HCT116 (cell line): ENCODE data around the gene ATP8B3. TPM values are rescaled to one million over a fixed set of nuclear protein-coding genes. Genes with fewer than 3 reads are reported as not detected.

Experiments
- ATAC-seq: fragments of 200-7000 bp; cut with Tn5 transposase; 2 replicates; pipeline ENCODE4 v1.9.1; 2020; ENCODE audit warnings: mild to moderate bottlenecking, moderate library complexity
- BruUV-seq: library from RNA; stranded (reverse); fragments of 400-500 nt; replicated peaks from 2 replicates; lab custom pipeline; 2021; lab: Mats Ljungman, UMichigan
- CTCF ChIA-PET: fragments of 300-600 bp; sonication (Branson Sonifier 250); formaldehyde crosslinking; loops from one replicate; lab custom pipeline; 2021; ENCODE audit warnings: antibody characterized with exemption; lab: Charles Lee
- POLR2A ChIA-PET: fragments of 300-600, 350-600 bp; sonication (Branson Sonifier 250); formaldehyde crosslinking; loops from one replicate; lab custom pipeline; 2021; ENCODE audit warnings: antibody characterized with exemption; lab: Charles Lee
- RAD21 ChIA-PET, 2 experiments: fragments of 300-600 bp; sonication (Branson Sonifier 250); formaldehyde crosslinking; loops; one replicate each; lab custom pipeline; 2023; ENCODE audit warnings: low total read pairs in 2 of 2; ENCODE audit not compliant: uncharacterized antibody in 2 of 2, unreplicated experiment in 2 of 2, low non-redundant PET in 1 of 2; lab: Charles Lee
- DNase-seq: peaks from one replicate; pipeline ENCODE4 v3.0.0-alpha.2; 2010; ENCODE audit warnings: low read depth, low spot score
- H2AFZ ChIP-seq: fragments of 200-600 bp; shearing (Covaris generic), sonication (generic); 2 replicates; pipeline ENCODE4 v1.6.1; 2017; ENCODE audit warnings: low read depth, mixed run types, mixed read lengths, antibody characterized with exemption, low read length; ENCODE audit not compliant: poor library complexity, severe bottlenecking
- H3K27ac ChIP-seq: 2 replicates; pipeline ENCODE4 v1.5.1; 2012; ENCODE audit warnings: low read depth, low read length
- H3K27me3 ChIP-seq: fragments of 200-600 bp; sonication (generic); 2 replicates; pipeline ENCODE4 v1.6.1; 2016; ENCODE audit warnings: mixed run types, low read length, mixed read lengths; ENCODE audit not compliant: insufficient read depth
- H3K36me3 ChIP-seq, 2 experiments: fragments of 200-500 bp in 1 of 2; fragments of 200-600 bp in 1 of 2; sonication (Bioruptor generic) in 1 of 2; sonication (generic) in 1 of 2; 2 replicates each; pipeline versions ENCODE4 v1.5.1 to v1.6.1; 2014 to 2016; ENCODE audit warnings: low read length in 2 of 2, inconsistent platforms in 1 of 2, mixed read lengths in 1 of 2, mixed run types in 1 of 2; ENCODE audit not compliant: insufficient read depth in 2 of 2, control insufficient read depth in 1 of 2
- H3K4me1 ChIP-seq, 2 experiments: fragments of 200-600 bp in 1 of 2; sonication (generic) in 1 of 2; 2 replicates each; pipeline versions ENCODE4 v1.5.1 to v1.6.1; 2012 to 2017; ENCODE audit warnings: low read length in 2 of 2, inconsistent platforms in 1 of 2, mild to moderate bottlenecking in 1 of 2, mixed read lengths in 1 of 2, mixed run types in 1 of 2, moderate library complexity in 1 of 2; ENCODE audit not compliant: insufficient read depth in 2 of 2, control insufficient read depth in 1 of 2
- H3K4me2 ChIP-seq: fragments of 200-600 bp; sonication (generic); 2 replicates; pipeline ENCODE4 v1.6.1; 2017; ENCODE audit warnings: mixed run types, low read length, mixed read lengths
- H3K4me3 ChIP-seq, 2 experiments: fragments of 200-600 bp in 1 of 2; sonication (generic) in 1 of 2; replicated peaks in 1 of 2; 2 replicates each; pipeline ENCODE4 v1.5.1; 2011 to 2016; ENCODE audit warnings: low read length in 2 of 2, control low read depth in 1 of 2, low read depth in 1 of 2, mild to moderate bottlenecking in 1 of 2, mixed read lengths in 1 of 2, mixed run types in 1 of 2
- H3K79me2 ChIP-seq: fragments of 200-600 bp; sonication (generic); 2 replicates; pipeline ENCODE4 v1.6.1; 2017; ENCODE audit warnings: mild to moderate bottlenecking, mixed run types, low read length, moderate library complexity, mixed read lengths; ENCODE audit not compliant: insufficient read depth
- H3K9ac ChIP-seq: fragments of 200-600 bp; sonication (generic); 2 replicates; pipeline ENCODE4 v1.6.1; 2016; ENCODE audit warnings: low read length, mixed read lengths
- H3K9me2 ChIP-seq: fragments of 200-600 bp; sonication (generic), shearing (Covaris generic); 2 replicates; pipeline ENCODE4 v1.6.1; 2017; ENCODE audit warnings: mixed run types, mild to moderate bottlenecking, moderate library complexity; ENCODE audit not compliant: insufficient read depth
- H3K9me3 ChIP-seq, 2 experiments: fragments of 200-500 bp in 1 of 2; fragments of 200-600 bp in 1 of 2; sonication (Bioruptor generic) in 1 of 2; sonication (generic) in 1 of 2; 2 replicates each; pipeline ENCODE4 v1.6.1; 2014 to 2017; ENCODE audit warnings: low read length in 2 of 2, mixed read lengths in 2 of 2, inconsistent platforms in 1 of 2, low read depth in 1 of 2, mild to moderate bottlenecking in 1 of 2, mixed run types in 1 of 2, moderate library complexity in 1 of 2; ENCODE audit not compliant: control insufficient read depth in 1 of 2, insufficient read depth in 1 of 2
- H4K20me1 ChIP-seq: fragments of 200-600 bp; sonication (generic), shearing (Covaris generic); 2 replicates; pipeline ENCODE4 v1.6.1; 2017; ENCODE audit warnings: mixed run types, mild to moderate bottlenecking, moderate library complexity; ENCODE audit not compliant: insufficient read depth
- CEBPB ChIP-seq: IDR thresholded peaks from 2 replicates; pipeline ENCODE4 v1.6.1; 2012; ENCODE audit warnings: low read depth
- ELF1 ChIP-seq: IDR thresholded peaks from 2 replicates; pipeline ENCODE4 v1.6.1; 2012; ENCODE audit warnings: low read depth, borderline replicate concordance
- EZH2phosphoT487 ChIP-seq: fragments of 200-600 bp; IDR thresholded peaks from 2 replicates; pipeline ENCODE4 v1.6.1; 2018; ENCODE audit warnings: antibody characterized with exemption, borderline replicate concordance
- FOSL1 ChIP-seq: IDR thresholded peaks from 2 replicates; pipeline ENCODE4 v1.6.1; 2012; ENCODE audit warnings: low read depth
- JUND ChIP-seq: IDR thresholded peaks from 2 replicates; pipeline ENCODE4 v1.6.1; 2012
- intact Hi-C: fragments of 100-400 bp; cut with micrococcal nuclease; formaldehyde crosslinking; loops from 2 replicates; pipeline ENCODE4 v1.10.0; 2022
- total RNA-seq: library from RNA; stranded (reverse); gene quantifications from one replicate; pipeline ENCODE4 v1.2.1, GENCODE V29; 2021; ENCODE audit not compliant: unreplicated experiment
- TF ChIP-seq, protein P1 (sequence below): IDR thresholded peaks from 2 replicates; pipeline ENCODE4 v1.6.1; 2011; ENCODE audit warnings: mild to moderate bottlenecking, low read length, moderate library complexity; ENCODE audit not compliant: insufficient replicate concordance; ENCODE audit errors: extremely low read depth
- TF ChIP-seq, protein P2 (sequence below), 3 experiments: fragments of 200-600 bp in 1 of 3; sonication (generic) in 1 of 3; IDR thresholded peaks in 2 of 3; conservative IDR thresholded peaks in 1 of 3; 2 replicates each; pipeline ENCODE4 v1.5.1; 2012 to 2017; ENCODE audit warnings: low read depth in 2 of 3, low read length in 2 of 3, antibody characterized with exemption in 1 of 3, borderline replicate concordance in 1 of 3, control low read depth in 1 of 3, mild to moderate bottlenecking in 1 of 3, mixed read lengths in 1 of 3, mixed run types in 1 of 3, moderate library complexity in 1 of 3; ENCODE audit not compliant: insufficient read depth in 1 of 3
- TF ChIP-seq, protein P3 (sequence below): IDR thresholded peaks from 2 replicates; pipeline ENCODE4 v1.6.1; 2012
- TF ChIP-seq, protein P4 (sequence below): IDR thresholded peaks from 2 replicates; pipeline ENCODE4 v1.6.1; 2012

Gene ATP8B3
- total RNA-seq, 1 experiment from 2014 or later: 17.0 TPM

DNA sequence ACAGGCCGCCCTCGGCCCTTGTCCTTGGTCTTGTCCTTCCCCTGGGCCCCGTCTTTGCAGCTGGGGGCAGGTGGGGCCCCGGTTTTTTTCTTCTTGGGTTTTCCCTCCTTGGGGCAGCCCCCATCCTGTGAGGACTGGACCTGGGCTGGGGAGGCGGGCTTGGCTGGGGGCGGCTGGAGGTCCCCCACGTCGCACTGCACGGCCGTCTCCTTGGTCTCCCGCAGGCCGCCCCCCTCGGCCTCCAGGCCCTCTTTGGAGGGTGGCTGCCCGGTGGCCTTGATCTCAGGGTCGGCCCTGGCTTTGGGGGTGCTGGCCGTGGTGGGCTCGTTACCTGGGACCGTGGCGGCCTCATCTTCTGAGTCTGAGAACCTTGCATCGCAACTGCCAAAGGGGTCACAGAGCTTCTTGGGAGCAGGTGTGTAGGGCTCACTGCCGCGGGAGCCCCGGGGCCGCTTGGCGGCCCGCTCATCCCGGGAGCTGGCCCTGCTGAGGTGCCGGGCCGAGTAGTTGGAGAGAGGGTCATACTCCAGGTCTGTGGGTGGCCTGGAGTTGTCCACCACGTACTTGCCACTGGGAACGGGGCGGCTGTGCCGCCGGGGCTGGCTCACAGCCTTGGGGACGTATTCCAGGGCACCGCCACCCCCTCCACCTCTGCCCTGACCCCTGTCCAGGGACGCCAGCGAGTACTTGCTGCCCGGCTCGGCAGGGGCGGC lies 15.6 kb upstream of the ATP8B3 start (continued):
- TF ChIP-seq, protein P1, sequence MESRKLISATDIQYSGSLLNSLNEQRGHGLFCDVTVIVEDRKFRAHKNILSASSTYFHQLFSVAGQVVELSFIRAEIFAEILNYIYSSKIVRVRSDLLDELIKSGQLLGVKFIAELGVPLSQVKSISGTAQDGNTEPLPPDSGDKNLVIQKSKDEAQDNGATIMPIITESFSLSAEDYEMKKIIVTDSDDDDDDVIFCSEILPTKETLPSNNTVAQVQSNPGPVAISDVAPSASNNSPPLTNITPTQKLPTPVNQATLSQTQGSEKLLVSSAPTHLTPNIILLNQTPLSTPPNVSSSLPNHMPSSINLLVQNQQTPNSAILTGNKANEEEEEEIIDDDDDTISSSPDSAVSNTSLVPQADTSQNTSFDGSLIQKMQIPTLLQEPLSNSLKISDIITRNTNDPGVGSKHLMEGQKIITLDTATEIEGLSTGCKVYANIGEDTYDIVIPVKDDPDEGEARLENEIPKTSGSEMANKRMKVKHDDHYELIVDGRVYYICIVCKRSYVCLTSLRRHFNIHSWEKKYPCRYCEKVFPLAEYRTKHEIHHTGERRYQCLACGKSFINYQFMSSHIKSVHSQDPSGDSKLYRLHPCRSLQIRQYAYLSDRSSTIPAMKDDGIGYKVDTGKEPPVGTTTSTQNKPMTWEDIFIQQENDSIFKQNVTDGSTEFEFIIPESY: no peak
- TF ChIP-seq ELF1: no peak
- TF ChIP-seq, all 23 proteins: peak for 0

DNA sequence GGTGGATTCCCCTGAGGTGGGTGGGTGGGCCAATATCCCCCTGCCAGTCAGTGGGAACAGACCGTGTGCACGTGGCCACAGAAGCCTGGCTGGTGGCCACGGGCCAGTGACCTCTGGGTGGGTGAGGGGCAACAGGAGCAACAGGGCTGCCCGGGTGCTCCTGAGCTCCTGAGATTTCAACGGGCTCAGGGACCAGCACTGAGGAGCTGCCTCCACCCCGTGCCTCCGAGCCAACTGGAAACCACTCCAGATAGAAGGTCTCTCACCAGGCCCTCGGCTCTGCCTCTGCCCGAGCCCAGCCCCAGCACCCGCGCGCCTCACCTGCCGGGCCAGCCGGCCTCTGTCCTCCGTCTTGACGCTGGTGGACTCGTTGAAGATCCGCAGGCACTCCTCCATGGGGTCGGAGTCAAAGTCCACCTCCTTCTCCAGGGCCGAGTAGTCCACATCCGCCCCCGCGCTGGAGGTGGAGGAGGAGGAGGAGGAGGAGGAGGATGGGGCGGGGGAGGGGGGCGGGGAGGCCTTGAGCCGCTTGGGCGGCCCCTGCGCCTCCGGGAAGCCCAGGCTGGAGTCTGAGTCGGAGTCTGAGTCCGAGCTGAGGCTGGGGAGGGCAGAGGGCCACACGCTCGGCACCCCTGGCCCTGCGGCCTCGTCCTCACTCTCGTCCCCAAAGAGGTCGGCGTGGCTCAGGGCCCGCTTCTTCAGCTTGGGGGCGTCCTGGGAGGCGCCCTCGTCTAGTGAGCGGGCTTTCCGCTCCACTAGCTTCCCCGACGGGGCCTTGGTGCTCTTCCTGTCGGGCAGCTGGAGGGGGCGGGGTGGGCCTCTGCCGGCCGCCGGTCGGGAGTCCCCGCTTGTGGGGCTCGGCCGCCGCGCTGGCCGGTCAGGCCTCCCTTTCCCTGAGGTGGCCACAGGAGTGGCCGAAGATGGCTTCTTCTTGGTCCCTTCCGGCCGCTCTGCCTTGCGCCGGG lies 14.8 kb upstream of the ATP8B3 start:
- Histone ChIP-seq H3K9me3 (no peaks in the 10 kb centered on the region), H3K4me1 (peaks cover 4 to 7% of the 10 kb centered on the region in 2 experiments; a peak in 3 of 4 replicates), H3K4me2 (no peak overlapping the region), H3K4me3 (no peak overlapping the region), H3K9ac (no peak overlapping the region), H3K27me3 (no peaks in the 10 kb centered on the region), H3K9me2 (no peaks in the 10 kb centered on the region), H3K36me3 (peaks cover 6 to 13% of the 10 kb centered on the region in 2 experiments; a peak in 3 of 4 replicates), H3K79me2 (peaks cover 26% of the 10 kb centered on the region), H2AFZ (no peak overlapping the region), H3K27ac (no peak overlapping the region), H4K20me1 (no peaks in the 10 kb centered on the region)
- DNase-seq (no peak), ATAC-seq (peak; percentile 21; the same call in 1 of the 2 replicates)
- TF ChIP-seq, protein P2, sequence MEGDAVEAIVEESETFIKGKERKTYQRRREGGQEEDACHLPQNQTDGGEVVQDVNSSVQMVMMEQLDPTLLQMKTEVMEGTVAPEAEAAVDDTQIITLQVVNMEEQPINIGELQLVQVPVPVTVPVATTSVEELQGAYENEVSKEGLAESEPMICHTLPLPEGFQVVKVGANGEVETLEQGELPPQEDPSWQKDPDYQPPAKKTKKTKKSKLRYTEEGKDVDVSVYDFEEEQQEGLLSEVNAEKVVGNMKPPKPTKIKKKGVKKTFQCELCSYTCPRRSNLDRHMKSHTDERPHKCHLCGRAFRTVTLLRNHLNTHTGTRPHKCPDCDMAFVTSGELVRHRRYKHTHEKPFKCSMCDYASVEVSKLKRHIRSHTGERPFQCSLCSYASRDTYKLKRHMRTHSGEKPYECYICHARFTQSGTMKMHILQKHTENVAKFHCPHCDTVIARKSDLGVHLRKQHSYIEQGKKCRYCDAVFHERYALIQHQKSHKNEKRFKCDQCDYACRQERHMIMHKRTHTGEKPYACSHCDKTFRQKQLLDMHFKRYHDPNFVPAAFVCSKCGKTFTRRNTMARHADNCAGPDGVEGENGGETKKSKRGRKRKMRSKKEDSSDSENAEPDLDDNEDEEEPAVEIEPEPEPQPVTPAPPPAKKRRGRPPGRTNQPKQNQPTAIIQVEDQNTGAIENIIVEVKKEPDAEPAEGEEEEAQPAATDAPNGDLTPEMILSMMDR (IDR thresholded peaks at IDR 0.05 in 2 of 3, conservative IDR thresholded peaks at IDR 0.05 in 1 of 3; ENCODE audit: borderline replicate concordance in 1 of 3, insufficient read depth in 1 of 3, low read depth in 2 of 3, low read length in 2 of 3): no peak
- TF ChIP-seq, protein P3, sequence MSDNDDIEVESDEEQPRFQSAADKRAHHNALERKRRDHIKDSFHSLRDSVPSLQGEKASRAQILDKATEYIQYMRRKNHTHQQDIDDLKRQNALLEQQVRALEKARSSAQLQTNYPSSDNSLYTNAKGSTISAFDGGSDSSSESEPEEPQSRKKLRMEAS: no peak
- TF ChIP-seq JUND (no peak), FOSL1 (no peak), ELF1 (no peak), EZH2phosphoT487 (no peak), CEBPB (no peak)
- TF ChIP-seq, protein P1: no peak
- TF ChIP-seq, protein P4, sequence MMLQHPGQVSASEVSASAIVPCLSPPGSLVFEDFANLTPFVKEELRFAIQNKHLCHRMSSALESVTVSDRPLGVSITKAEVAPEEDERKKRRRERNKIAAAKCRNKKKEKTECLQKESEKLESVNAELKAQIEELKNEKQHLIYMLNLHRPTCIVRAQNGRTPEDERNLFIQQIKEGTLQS: no peak
- POLR2A ChIA-PET: no interaction called here
- CTCF ChIA-PET: interaction anchor here (0.6 to 2.3 kb wide), 19 partner anchors 11 to 381 kb away, joined by 3 to 33 read pairs (median 4); partner anchors contain the start of gene MBD3
- TSS peak; percentile 23 for BruUV-seq
- RAD21 ChIA-PET: interaction anchor here (0.6 to 1.1 kb wide), 5 partner anchors 59 to 281 kb away, joined by 3 to 6 read pairs (median 5); no protein-coding TSS in a partner anchor
- intact Hi-C loops: no loop called here
